ENCODE data around the gene ANXA10. TPM values are rescaled to one million over a fixed set of nuclear protein-coding genes. Genes with fewer than 3 reads are reported as not detected.

ANXA10 gene, protein sequence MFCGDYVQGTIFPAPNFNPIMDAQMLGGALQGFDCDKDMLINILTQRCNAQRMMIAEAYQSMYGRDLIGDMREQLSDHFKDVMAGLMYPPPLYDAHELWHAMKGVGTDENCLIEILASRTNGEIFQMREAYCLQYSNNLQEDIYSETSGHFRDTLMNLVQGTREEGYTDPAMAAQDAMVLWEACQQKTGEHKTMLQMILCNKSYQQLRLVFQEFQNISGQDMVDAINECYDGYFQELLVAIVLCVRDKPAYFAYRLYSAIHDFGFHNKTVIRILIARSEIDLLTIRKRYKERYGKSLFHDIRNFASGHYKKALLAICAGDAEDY
- total RNA-seq, result not detected in 2 replicates

DNA sequence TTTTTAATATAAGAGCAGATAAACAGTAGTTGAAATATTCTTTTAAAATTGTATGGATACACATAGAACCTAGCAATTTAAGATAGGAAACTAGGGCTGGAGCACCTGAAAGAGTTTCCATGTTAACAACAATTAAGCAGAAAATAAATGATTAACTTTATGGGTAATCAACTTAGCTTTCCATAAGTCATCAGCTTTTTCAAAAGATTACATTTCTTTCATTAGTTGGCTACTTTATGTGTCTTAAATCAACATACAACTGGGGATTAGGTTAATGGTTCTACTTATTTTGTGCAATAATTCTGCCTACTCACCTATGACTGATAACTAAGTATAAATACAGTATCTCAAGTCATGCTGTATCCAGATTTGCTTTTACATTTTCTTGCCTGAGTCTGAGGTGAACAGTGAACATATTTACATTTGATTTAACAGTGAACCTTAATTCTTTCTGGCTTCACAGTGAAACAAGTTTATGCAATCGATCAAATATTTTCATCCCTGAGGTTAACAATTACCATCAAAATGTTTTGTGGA, at the start of gene ANXA10:
Gene ANXA10 (plus strand): TSS at position 362 of the 537 bp plus-strand sequence. CDS start 164 bp downstream, at position 526.

Other genes starting within 250 kb of the ANXA10 start
- 3.9 and 5.5 TPM in 2 replicates for gene DDX60, start 226.2 kb downstream of the ANXA10 start, total RNA-seq

All from hair follicular keratinocyte (primary cell).